NT2/D1 (cell line): Measurements from ENCODE around the gene TPBGL.

ENCODE experiments used
- SUZ12 ChIP-seq: IDR thresholded peaks from 2 replicates; pipeline ENCODE4 v1.6.1; 2011; ENCODE audit not compliant: insufficient read length, insufficient read depth; ENCODE audit errors: extremely low read depth
- YY1 ChIP-seq: IDR thresholded peaks from 2 replicates; pipeline ENCODE4 v1.6.1; 2011; ENCODE audit not compliant: insufficient read length, insufficient read depth
- ZNF274 ChIP-seq: IDR thresholded peaks from 2 replicates; pipeline ENCODE4 v1.6.1; 2011; ENCODE audit warnings: mild to moderate bottlenecking, low read depth, low read length

GRCh38 chr11:75286826-75287465 lies 46.4 kb downstream of the TPBGL start:
- TF ChIP-seq YY1 (no peak), SUZ12 (no peak), ZNF274 (no peak)
